AG04449 (cell line): ENCODE data around the gene GAS1.
A peak's percentile ranks its signal among the peaks of the same experiment; 100 is the strongest.

Source experiments
- CTCF ChIA-PET: fragments of 350-600 bp; formaldehyde crosslinking; extraction: SDS; loops from one replicate; lab custom pipeline; 2021; ENCODE audit warnings: antibody characterized with exemption; lab: Yijun Ruan, JAX
- POLR2A ChIA-PET: fragments of 400-600, 350-600 bp; formaldehyde crosslinking; extraction: SDS; loops from one replicate; lab custom pipeline; 2020; ENCODE audit warnings: antibody characterized with exemption, inconsistent platforms; lab: Yijun Ruan, JAX
- DNase-seq: peaks from one replicate; pipeline ENCODE4 v3.0.0-alpha.2; 2010; ENCODE audit warnings: low read depth, low spot score
- H3K4me3 ChIP-seq: 2 replicates; pipeline ENCODE4 v1.5.1; 2011; ENCODE audit warnings: low read depth, mild to moderate bottlenecking, control low read depth, low read length
- TF ChIP-seq, protein P1 (sequence below): IDR thresholded peaks from one replicate; pipeline ENCODE4 v1.5.1; 2011; ENCODE audit warnings: mild to moderate bottlenecking, moderate library complexity, low read length, control low read depth, inconsistent platforms; ENCODE audit not compliant: insufficient read depth; ENCODE audit errors: missing control alignments

GAS1 gene

DNA sequence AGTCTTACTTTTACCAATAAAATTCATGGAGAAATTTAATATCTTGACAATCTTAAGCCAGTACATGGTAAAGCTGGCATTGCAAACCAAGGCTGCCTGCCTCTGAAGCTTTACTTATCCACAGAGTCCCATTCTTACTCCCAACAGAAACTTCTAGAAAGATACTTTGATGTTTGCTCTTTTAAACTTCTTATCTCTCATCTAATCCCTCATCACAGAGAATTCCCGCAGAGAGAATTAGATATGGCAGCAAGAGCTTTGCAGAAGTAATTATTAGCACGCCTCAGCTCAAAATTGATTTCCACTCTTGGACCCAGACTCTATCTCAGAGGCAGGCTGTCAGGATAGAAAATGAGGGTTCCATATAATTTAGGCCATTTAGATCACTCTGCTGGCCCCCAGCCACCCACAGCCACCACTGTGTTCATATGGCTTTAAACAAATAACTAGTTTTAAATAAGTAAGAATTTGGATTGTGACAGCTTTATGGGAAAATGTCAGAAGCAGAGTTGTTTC lies 37.9 kb upstream of the GAS1 start:
- TF ChIP-seq, protein P1, sequence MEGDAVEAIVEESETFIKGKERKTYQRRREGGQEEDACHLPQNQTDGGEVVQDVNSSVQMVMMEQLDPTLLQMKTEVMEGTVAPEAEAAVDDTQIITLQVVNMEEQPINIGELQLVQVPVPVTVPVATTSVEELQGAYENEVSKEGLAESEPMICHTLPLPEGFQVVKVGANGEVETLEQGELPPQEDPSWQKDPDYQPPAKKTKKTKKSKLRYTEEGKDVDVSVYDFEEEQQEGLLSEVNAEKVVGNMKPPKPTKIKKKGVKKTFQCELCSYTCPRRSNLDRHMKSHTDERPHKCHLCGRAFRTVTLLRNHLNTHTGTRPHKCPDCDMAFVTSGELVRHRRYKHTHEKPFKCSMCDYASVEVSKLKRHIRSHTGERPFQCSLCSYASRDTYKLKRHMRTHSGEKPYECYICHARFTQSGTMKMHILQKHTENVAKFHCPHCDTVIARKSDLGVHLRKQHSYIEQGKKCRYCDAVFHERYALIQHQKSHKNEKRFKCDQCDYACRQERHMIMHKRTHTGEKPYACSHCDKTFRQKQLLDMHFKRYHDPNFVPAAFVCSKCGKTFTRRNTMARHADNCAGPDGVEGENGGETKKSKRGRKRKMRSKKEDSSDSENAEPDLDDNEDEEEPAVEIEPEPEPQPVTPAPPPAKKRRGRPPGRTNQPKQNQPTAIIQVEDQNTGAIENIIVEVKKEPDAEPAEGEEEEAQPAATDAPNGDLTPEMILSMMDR, result no peak
- no peak for DNase-seq
- CTCF ChIA-PET, result interaction anchor here (0.9 to 2.1 kb wide), 3 partner anchors 11 to 552 kb away, joined by 3 to 5 read pairs (median 3); no protein-coding TSS in a partner anchor
- H3K4me3 ChIP-seq, result no peak overlapping the region
- POLR2A ChIA-PET, result no interaction called here

DNA sequence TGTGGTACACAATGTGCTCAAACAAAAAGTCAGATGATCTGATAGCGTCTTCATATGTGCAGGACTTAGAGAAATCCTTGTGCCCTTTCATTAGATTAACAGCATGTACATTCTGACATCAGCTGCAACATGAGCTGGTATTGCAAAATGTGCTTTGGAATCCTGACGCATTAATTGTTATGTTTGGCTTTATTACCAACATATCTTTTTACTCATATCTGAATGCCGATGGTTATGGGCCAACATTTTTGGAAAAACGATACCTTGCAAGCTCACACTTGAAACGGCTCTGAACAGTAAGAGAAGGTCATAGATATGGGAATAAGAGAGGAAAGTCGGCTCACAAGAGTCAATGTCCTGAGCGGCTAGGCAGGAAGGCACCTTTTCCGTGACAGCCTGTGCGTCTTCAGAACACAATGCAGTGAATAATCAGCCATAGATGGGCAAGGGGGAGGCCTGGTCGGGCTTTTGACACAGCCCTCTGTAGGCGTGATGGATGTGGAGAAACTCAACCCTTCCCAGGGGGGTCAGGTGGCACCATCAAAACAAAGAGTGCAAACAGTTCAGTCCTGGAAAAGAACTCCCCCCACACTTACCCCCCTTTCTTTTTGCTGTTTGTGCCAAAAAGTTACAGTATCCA lies 36.4 kb upstream of the GAS1 start:
- POLR2A ChIA-PET, result no interaction called here
- TF ChIP-seq, protein P1, result no peak
- CTCF ChIA-PET, result interaction anchor here (1.1 to 2.1 kb wide), 2 partner anchors 35 to 341 kb away, joined by 3 to 5 read pairs; no protein-coding TSS in a partner anchor
- H3K4me3 ChIP-seq, result no peak overlapping the region
- peak; percentile 79 for DNase-seq

DNA sequence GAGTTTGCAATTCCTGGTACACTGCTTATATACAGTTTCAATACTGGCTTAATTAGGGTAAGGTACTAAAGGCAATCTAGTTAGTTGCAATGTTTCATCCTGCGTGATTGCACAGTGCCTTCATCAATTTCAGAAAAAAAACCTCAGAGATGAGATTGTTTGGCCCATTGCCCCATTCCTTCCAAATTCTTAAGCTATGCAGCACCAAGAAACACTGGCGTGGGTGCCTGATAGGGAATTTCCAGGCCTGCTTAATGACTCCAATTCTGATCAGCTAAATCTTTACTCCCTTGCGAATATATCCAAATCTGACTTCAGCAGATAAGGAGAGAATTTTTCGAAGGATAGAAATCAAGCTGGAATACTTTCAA lies 35.9 kb upstream of the GAS1 start:
- CTCF ChIA-PET, result interaction anchor here (1.1 kb wide), 1 partner anchor 342 kb away, joined by 3 read pairs; no protein-coding TSS in a partner anchor
- DNase-seq, result no peak
- TF ChIP-seq, protein P1, result no peak
- POLR2A ChIA-PET, result no interaction called here
- no peak overlapping the region for H3K4me3 ChIP-seq

DNA sequence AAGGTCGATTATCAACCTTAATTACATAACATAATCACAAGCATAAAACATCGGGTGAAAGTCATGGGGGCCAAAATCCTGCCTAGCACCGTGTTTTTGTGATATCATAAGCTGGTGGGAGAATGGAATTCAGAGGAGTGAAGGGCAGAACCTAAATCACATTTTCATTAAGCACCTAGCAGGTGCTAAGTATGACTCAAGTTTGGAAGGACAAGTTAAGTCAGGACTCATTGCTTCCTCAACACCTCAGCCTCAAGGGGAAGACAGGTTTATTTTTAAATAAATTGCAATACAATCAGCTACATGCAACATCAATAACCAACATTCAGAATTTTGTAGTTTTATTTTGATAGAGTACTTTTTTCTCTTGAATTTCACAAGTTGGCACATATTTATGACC lies 33.5 kb upstream of the GAS1 start:
- ChIA-PET CTCF (no interaction called here), POLR2A (no interaction called here)
- no peak overlapping the region for H3K4me3 ChIP-seq
- no peak for DNase-seq
- TF ChIP-seq, protein P1, result no peak

DNA sequence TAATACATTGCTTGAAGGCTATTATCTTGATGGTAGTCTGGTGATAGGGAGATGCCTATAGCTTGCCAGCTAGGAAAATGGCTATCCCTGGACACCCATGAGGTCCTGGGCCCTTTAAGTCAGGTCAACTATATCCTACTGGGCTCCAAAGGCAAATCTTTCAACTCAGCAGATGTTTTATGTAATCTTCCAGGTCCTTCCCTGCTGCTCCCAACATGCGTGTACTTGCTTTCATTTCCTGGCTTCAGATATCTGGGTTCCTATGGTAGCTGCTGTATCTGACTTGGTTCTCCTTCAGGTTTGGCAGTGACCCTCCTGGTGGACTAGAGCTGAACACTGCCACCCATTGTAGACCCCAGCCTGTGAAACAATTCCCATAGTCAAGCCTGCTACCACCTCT lies 32.4 kb upstream of the GAS1 start:
- no peak overlapping the region for H3K4me3 ChIP-seq
- no peak for DNase-seq
- CTCF ChIA-PET, result interaction anchor here (1.1 to 1.9 kb wide), 4 partner anchors 302 to 565 kb away, joined by 3 to 5 read pairs (median 4); no protein-coding TSS in a partner anchor
- TF ChIP-seq, protein P1, result no peak
- POLR2A ChIA-PET, result no interaction called here

DNA sequence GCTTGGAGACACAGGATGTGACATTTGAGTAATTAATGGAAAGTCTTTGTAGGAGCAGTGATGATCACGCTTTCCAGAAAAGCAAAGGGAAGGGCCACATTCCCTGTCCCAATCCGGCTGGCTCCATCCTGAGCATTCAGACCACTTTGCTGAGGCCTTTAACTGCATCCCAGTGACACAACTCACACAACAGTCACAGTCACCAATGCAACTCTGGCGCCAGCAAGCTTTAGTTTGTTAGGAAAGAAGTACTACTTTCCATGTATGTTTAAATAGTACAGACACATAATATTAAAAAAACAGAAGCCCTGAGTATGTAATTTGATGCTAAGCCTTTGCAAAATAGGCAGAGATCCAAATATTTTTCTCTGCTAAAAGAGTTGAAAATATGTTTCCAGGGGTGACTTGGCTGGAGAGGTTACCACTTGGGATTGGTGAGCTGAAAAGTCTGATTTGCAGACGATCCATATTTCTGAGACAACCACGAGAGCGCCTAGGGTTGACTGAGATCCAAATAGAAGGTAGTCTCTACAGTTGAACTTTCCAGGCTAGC lies 31.7 kb upstream of the GAS1 start:
- CTCF ChIA-PET, result interaction anchor here (1.1 to 1.9 kb wide), 3 partner anchors 303 to 565 kb away, joined by 3 to 5 read pairs (median 4); no protein-coding TSS in a partner anchor
- TF ChIP-seq, protein P1, result no peak
- DNase-seq, result no peak
- H3K4me3 ChIP-seq, result no peak overlapping the region
- POLR2A ChIA-PET, result no interaction called here
